Activated CD8-positive, alpha-beta T cell treated with anti-CD3 and anti-CD28 coated beads for 36 hours (primary cell): ENCODE measurements around the gene SNX18. TPM values are rescaled to one million over a fixed set of nuclear protein-coding genes. Genes with fewer than 3 reads are reported as not detected.

Experiments
- ATAC-seq: fragments of 200-7000 bp; cut with Tn5 transposase; one replicate; pipeline ENCODE4 v1.10.0; 2021; ENCODE audit warnings: mild to moderate bottlenecking, moderate library complexity
- CTCF ChIA-PET: fragments of 350-600 bp; sonication (Branson Sonifier 250); formaldehyde crosslinking; loops from one replicate; lab custom pipeline; 2021; ENCODE audit warnings: antibody characterized with exemption; lab: Charles Lee
- POLR2A ChIA-PET: fragments of 350-600 bp; sonication (Branson Sonifier 250); formaldehyde crosslinking; loops from one replicate; lab custom pipeline; 2021; ENCODE audit warnings: antibody characterized with exemption; lab: Charles Lee
- DNase-seq: peaks from one replicate; pipeline ENCODE4 v3.0.0-alpha.2; 2020
- H3K27ac Mint-ChIP-seq: one replicate; pipeline ENCODE4 v1.8.0; 2021; ENCODE audit warnings: mild to moderate bottlenecking, mixed read lengths
- H3K27me3 Mint-ChIP-seq: one replicate; pipeline ENCODE4 v1.8.0; 2021; ENCODE audit warnings: mixed read lengths
- H3K36me3 Mint-ChIP-seq: one replicate; pipeline ENCODE4 v1.8.0; 2021; ENCODE audit warnings: low read depth, mixed read lengths
- H3K4me1 Mint-ChIP-seq: one replicate; pipeline ENCODE4 v1.8.0; 2021; ENCODE audit warnings: low read depth, mixed read lengths
- H3K4me3 Mint-ChIP-seq: one replicate; pipeline ENCODE4 v1.8.0; 2021; ENCODE audit warnings: mild to moderate bottlenecking, moderate library complexity, mixed read lengths
- H3K9me3 Mint-ChIP-seq: one replicate; pipeline ENCODE4 v1.8.0; 2021; ENCODE audit warnings: mixed read lengths
- CTCF ChIP-seq: fragments of 200-600 bp; IDR thresholded peaks from one replicate; pipeline ENCODE4 v1.8.0; 2022; ENCODE audit warnings: antibody characterized with exemption, mild to moderate bottlenecking
- intact Hi-C: fragments of 100-400 bp; cut with micrococcal nuclease; formaldehyde crosslinking; loops from one replicate; pipeline ENCODE4 v1.10.0; 2022
- total RNA-seq, 2 experiments: library from RNA; stranded (reverse); gene quantifications; one replicate each; pipeline ENCODE4 v1.2.3, GENCODE V29; 2021

Gene SNX18
- total RNA-seq, 2 experiments from 2014 or later: 5.9 to 6.8 TPM

DNA sequence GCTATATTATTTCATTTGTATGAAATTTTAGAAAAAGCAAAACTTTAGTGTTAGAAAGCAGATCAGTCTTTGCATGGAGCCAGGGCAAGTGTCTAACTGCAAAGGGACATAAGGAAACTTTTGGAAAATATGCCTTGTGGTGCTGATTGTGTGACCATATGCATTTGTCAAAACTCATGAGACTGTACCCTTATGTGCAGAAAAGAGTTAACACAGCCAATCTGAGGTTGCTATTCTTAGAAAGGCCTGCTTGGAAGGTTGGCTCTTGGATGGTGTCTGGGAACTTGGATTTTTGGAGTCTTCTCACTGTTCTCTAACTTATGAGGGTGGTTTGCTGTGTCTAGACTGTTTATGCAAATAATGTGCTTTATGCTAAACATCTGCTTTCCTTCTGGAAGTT is 76.6 kb downstream of the SNX18 start:
- intact Hi-C loops: no loop called here
- Mint-ChIP-seq H3K4me3 (no peak overlapping the region), H3K27ac (no peak overlapping the region), H3K4me1 (no peaks in the 10 kb centered on the region), H3K27me3 (no peaks in the 10 kb centered on the region), H3K9me3 (peaks cover 14% of the 10 kb centered on the region), H3K36me3 (peaks cover 5% of the 10 kb centered on the region)
- TF ChIP-seq CTCF: no peak
- ATAC-seq (no peak), DNase-seq (no peak)
- CTCF ChIA-PET: no interaction called here
- POLR2A ChIA-PET: no interaction called here

GRCh38 chr5:54595721-54596120 is 78.2 kb downstream of the SNX18 start:
- H3K27ac Mint-ChIP-seq: no peak overlapping the region

More at GRCh38 chr5:54595721-54596120, 78.2 kb downstream of the SNX18 start:
- no peak for TF ChIP-seq CTCF
- ATAC-seq (no peak), DNase-seq (no peak)
- Mint-ChIP-seq H3K36me3 (peaks cover 5% of the 10 kb centered on the region), H3K27me3 (no peaks in the 10 kb centered on the region), H3K4me3 (no peak overlapping the region), H3K4me1 (no peaks in the 10 kb centered on the region), H3K9me3 (peaks cover 14% of the 10 kb centered on the region)
- intact Hi-C loops: no loop called here
- POLR2A ChIA-PET: no interaction called here
- CTCF ChIA-PET: no interaction called here

Other genes with a start within 250 kb of the SNX18 start
- gene ARL15, start 207.2 kb upstream of the SNX18 start, total RNA-seq: 1 to 10 TPM; 5.7 to 6.3 TPM
- gene HSPB3, start 62.1 kb upstream of the SNX18 start, total RNA-seq: not detected